Fibroblast of lung (primary cell): ENCODE data around the gene SUV39H2.

ENCODE experiments used
- CTCF ChIP-seq, 2 donors: IDR thresholded peaks in 1 of 2; conservative IDR thresholded peaks in 1 of 2; 1 replicate in 1 of 2; 2 replicates in 1 of 2; pipeline ENCODE4 v1.5.1; 2011 to 2012; ENCODE audit warnings: low read length in 2 of 2, control low read depth in 1 of 2, inconsistent platforms in 1 of 2, low read depth in 1 of 2, mild to moderate bottlenecking in 1 of 2
- EZH2 ChIP-seq: IDR thresholded peaks from 2 replicates; pipeline ENCODE4 v1.5.1; 2012; ENCODE audit warnings: low read length, control low read depth, mild to moderate bottlenecking; ENCODE audit errors: missing control alignments

GRCh38 chr10:14889318-14889717, 10.7 kb downstream of the SUV39H2 start:
- peak; percentile 30 to 53 for TF ChIP-seq CTCF (conservative IDR thresholded peaks at IDR 0.05 in 1 of 2, IDR thresholded peaks at IDR 0.05 in 1 of 2; ENCODE audit: low read depth in 1 of 2, low read length in 2 of 2)
- no peak for TF ChIP-seq EZH2
